HL-60 (cell line): ENCODE results near the gene AGBL4.

Experiments used
- DNase-seq, 2 experiments: peaks; one replicate each; pipeline ENCODE4 v3.0.0-alpha.2; 2010 to 2020; ENCODE audit warnings: low read depth in 1 of 2, low spot score in 1 of 2
- H3K27ac ChIP-seq: fragments of 250-450 bp; sonication (Bioruptor Pico); replicated peaks from 2 replicates; pipeline ENCODE4 v1.5.1; 2020; ENCODE audit warnings: mild to moderate bottlenecking, moderate library complexity
- H3K27me3 ChIP-seq: fragments of 250-450 bp; sonication (Bioruptor Pico); 2 replicates; pipeline ENCODE4 v1.5.1; 2021; ENCODE audit warnings: mild to moderate bottlenecking, moderate library complexity; ENCODE audit not compliant: insufficient read depth, poor library complexity, severe bottlenecking
- H3K4me3 ChIP-seq: replicated peaks from 2 replicates; pipeline ENCODE4 v1.5.1; 2011; ENCODE audit warnings: mild to moderate bottlenecking, control low read depth, low read length; ENCODE audit not compliant: insufficient read depth
- CTCF ChIP-seq: IDR thresholded peaks from one replicate; pipeline ENCODE4 v1.5.1; 2011; ENCODE audit warnings: low read length, control low read depth, inconsistent platforms; ENCODE audit not compliant: insufficient read depth
- GABPA ChIP-seq: IDR thresholded peaks from 2 replicates; pipeline ENCODE4 v1.6.1; 2012; ENCODE audit warnings: low read depth
- POLR2AphosphoS5 ChIP-seq: IDR thresholded peaks from 2 replicates; pipeline ENCODE4 v1.6.1; 2012; ENCODE audit warnings: low read depth
- REST ChIP-seq: IDR thresholded peaks from 2 replicates; pipeline ENCODE4 v1.6.1; 2012; ENCODE audit warnings: low read depth; ENCODE audit not compliant: insufficient replicate concordance
- SPI1 ChIP-seq: IDR thresholded peaks from 2 replicates; pipeline ENCODE4 v1.6.1; 2012; ENCODE audit warnings: low read depth, mild to moderate bottlenecking, borderline replicate concordance

The AGBL4 gene

GRCh38 chr1:48753293-48753692 is 1270.5 kb downstream of the AGBL4 start:
- Histone ChIP-seq H3K4me3 (no peak overlapping the region), H3K27me3 (no peaks in the 10 kb centered on the region), H3K27ac (no peak overlapping the region)
- DNase-seq = no peak
- no peak for TF ChIP-seq GABPA
- TF ChIP-seq REST = peak; percentile 56

DNA sequence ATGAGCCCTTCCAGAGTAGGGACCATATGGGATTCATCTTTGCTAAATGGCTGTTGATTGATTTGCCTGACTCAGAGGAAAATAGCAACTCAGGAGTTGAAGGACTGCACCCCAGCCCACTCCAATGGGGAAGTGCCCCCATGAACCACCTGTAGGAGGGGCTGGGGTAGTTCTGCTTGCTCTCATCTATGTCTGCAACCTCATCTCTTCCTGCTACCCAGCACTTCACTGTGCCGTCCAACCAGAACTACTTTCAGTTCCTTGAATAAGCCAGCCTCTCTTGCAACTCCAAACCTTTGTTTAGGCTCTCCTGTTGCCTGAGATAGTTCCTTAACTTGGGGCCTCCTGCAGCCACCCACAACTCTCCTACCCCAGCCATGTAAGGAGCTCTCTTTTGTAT is 1273.6 kb downstream of the AGBL4 start:
- no peak overlapping the region for H3K27ac ChIP-seq

DNA sequence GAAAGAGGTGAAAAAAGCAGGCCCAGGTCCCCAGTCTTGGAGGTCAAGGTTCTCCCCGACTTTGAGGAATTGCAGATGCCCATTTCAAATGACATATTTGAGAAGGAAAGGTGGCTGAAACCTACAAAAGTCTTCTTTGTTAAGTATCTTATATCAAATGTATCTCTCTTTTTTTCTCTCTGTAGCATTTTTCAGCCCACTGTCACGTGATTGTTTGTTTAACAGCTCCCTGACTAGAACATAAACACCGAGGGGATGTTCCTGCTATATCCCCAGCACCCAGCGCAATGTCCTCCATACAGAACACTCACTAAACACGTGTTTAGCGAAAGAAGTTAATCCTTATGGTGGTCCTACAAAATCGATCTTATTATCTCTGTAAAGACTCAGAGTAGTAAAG is 1274.7 kb downstream of the AGBL4 start:
- Histone ChIP-seq H3K4me3 (no peak overlapping the region), H3K27ac (no peak overlapping the region), H3K27me3 (peaks cover 2% of the 10 kb centered on the region)
- DNase-seq = no peak
- no peak for TF ChIP-seq POLR2AphosphoS5
- TF ChIP-seq REST = no peak
- no peak for TF ChIP-seq CTCF

More for the DNA sequence above, 1273.6 kb downstream of the AGBL4 start:
- Histone ChIP-seq H3K27me3 (peaks cover 2% of the 10 kb centered on the region), H3K4me3 (no peak overlapping the region)
- peak in 1 of 2 experiments; percentile 51 for DNase-seq
- TF ChIP-seq POLR2AphosphoS5 (no peak), CTCF (no peak), REST (no peak), GABPA (no peak), SPI1 (no peak)

GRCh38 chr1:48746906-48747305 is 1276.8 kb downstream of the AGBL4 start:
- Histone ChIP-seq H3K4me3 (no peak overlapping the region), H3K27me3 (peaks cover 2% of the 10 kb centered on the region), H3K27ac (no peak overlapping the region)
- TF ChIP-seq GABPA (no peak), POLR2AphosphoS5 (no peak), REST (no peak), CTCF (no peak), SPI1 (no peak)
- no peak for DNase-seq
